Body of pancreas (tissue), 4 donors: Measurements from ENCODE around the gene STAT5B. TPM values are rescaled to one million over a fixed set of nuclear protein-coding genes. Genes with fewer than 3 reads are reported as not detected.

Experiments used
- ATAC-seq: fragments of 150-250 bp; one replicate; pipeline ENCODE4 v1.9.1; 2016
- DNase-seq, 4 donors: peaks; one replicate each; pipeline ENCODE4 v3.0.0-alpha.2; 2019
- H3K27ac ChIP-seq, 4 donors: fragments of 200-600 bp; sonication (generic); 1 replicate in 3 of 4; 2 replicates in 1 of 4; pipeline versions ENCODE4 v1.5.1 to v1.6.1; 2016 to 2019; ENCODE audit warnings: mild to moderate bottlenecking in 1 of 4, mixed read lengths in 1 of 4, moderate library complexity in 1 of 4
- H3K27me3 ChIP-seq, 2 donors: fragments of 200-600 bp; sonication (generic); one replicate each; pipeline ENCODE4 v1.6.0; 2016; ENCODE audit warnings: mild to moderate bottlenecking in 1 of 2
- H3K36me3 ChIP-seq, 2 donors: fragments of 200-600 bp; sonication (generic); replicated peaks in 1 of 2; 2 replicates each; pipeline ENCODE4 v1.5.1; 2016; ENCODE audit warnings: low read depth in 2 of 2; ENCODE audit not compliant: insufficient read depth in 1 of 2
- H3K4me1 ChIP-seq: fragments of 200-600 bp; sonication (generic); one replicate; pipeline ENCODE4 v1.6.0; 2016
- H3K4me3 ChIP-seq, 2 donors: fragments of 200-600 bp; sonication (generic); 1 replicate in 1 of 2; 2 replicates in 1 of 2; pipeline ENCODE4 v1.5.1; 2016 to 2019
- H3K9me3 ChIP-seq, 3 donors: fragments of 200-600 bp; sonication (generic); 1 replicate in 2 of 3; 2 replicates in 1 of 3; pipeline ENCODE4 v1.5.1; 2016
- CTCF ChIP-seq, 7 experiments: fragments of 450-650 bp in 4 of 7; fragments of 200-600 bp in 3 of 7; sonication (generic) in 3 of 7; IDR thresholded peaks; one replicate each; pipeline ENCODE4 v1.5.1; 2016 to 2019; ENCODE audit warnings: antibody characterized with exemption in 7 of 7
- POLR2A ChIP-seq, 3 donors: fragments of 450-650 bp; IDR thresholded peaks; one replicate each; pipeline ENCODE4 v1.6.1; 2016; ENCODE audit warnings: antibody characterized with exemption in 3 of 3, mild to moderate bottlenecking in 2 of 3
- WGBS, 2 donors: methylation state at CpG; one replicate each; pipeline ENCODE4 v1.1.5; 2017; 5-methylcytosine and 5-hydroxymethylcytosine counted together
- intact Hi-C: fragments of 100-400 bp; cut with DNase I; formaldehyde crosslinking; loops from one replicate; pipeline ENCODE4 v1.15.1; 2023
- total RNA-seq, 2 donors: library from RNA; depleted of rRNA; stranded (reverse); fragments of >200 nt; gene quantifications; one replicate each; pipeline ENCODE4 v1.1.0, GENCODE V29; 2016

The STAT5B gene
- total RNA-seq, 2 donors from 2014 or later = 35.3 TPM

GRCh38 chr17:42174126-42174783 is 101.9 kb downstream of the STAT5B start:
- H3K9me3 ChIP-seq = no peaks in the 10 kb centered on the region
- TF ChIP-seq CTCF (IDR thresholded peaks at IDR 0.05) = no peak
- TF ChIP-seq POLR2A (IDR thresholded peaks at IDR 0.05) = no peak
- WGBS, 2 donors = 64 to 65% methylated on average over 10 to 14 of the region's 14 CpGs
- H3K27me3 ChIP-seq = no peaks in the 10 kb centered on the region
- intact Hi-C loops = no loop called here
- no peaks in the 10 kb centered on the region for H3K36me3 ChIP-seq
- H3K27ac ChIP-seq = no peak overlapping the region
- DNase-seq = no peak
- ATAC-seq = no peak
- H3K4me3 ChIP-seq = no peak overlapping the region
- no peaks in the 10 kb centered on the region for H3K4me1 ChIP-seq

- no peak for ATAC-seq
- WGBS, 2 donors = 66 to 74% methylated on average over 10 to 11 of the region's 11 CpGs
- Histone ChIP-seq H3K36me3 (no peaks in the 10 kb centered on the region), H3K27ac (no peak overlapping the region), H3K4me3 (no peak overlapping the region), H3K4me1 (no peaks in the 10 kb centered on the region), H3K9me3 (no peaks in the 10 kb centered on the region), H3K27me3 (no peaks in the 10 kb centered on the region)
- no peak for DNase-seq
- TF ChIP-seq CTCF (IDR thresholded peaks at IDR 0.05) (no peak), POLR2A (IDR thresholded peaks at IDR 0.05) (no peak)
- intact Hi-C loops = no loop called here
Observed at GRCh38 chr17:42171831-42172230, 104.4 kb downstream of the STAT5B start.

GRCh38 chr17:42169351-42169750 is 106.8 kb downstream of the STAT5B start:
- TF ChIP-seq POLR2A (IDR thresholded peaks at IDR 0.05) = no peak
- TF ChIP-seq CTCF (IDR thresholded peaks at IDR 0.05) = no peak
- Histone ChIP-seq H3K27ac (no peak overlapping the region), H3K9me3 (no peaks in the 10 kb centered on the region), H3K27me3 (no peaks in the 10 kb centered on the region), H3K4me3 (no peak overlapping the region), H3K36me3 (no peaks in the 10 kb centered on the region), H3K4me1 (no peaks in the 10 kb centered on the region)
- WGBS, 2 donors = 84 to 95% methylated on average over 15 to 28 of the region's 29 CpGs
- DNase-seq = no peak
- no peak for ATAC-seq
- intact Hi-C loops = no loop called here

- no peaks in the 10 kb centered on the region for H3K36me3 ChIP-seq
- no peak overlapping the region for H3K4me3 ChIP-seq
- H3K4me1 ChIP-seq = no peaks in the 10 kb centered on the region
- intact Hi-C loops = no loop called here
- H3K27me3 ChIP-seq = no peaks in the 10 kb centered on the region
- 74 to 93% methylated on average over 8 of the region's 8 CpGs for WGBS, 2 donors
- ATAC-seq (no peak), DNase-seq (no peak)
- H3K9me3 ChIP-seq = no peaks in the 10 kb centered on the region
- no peak for TF ChIP-seq CTCF (IDR thresholded peaks at IDR 0.05)
- no peak for TF ChIP-seq POLR2A (IDR thresholded peaks at IDR 0.05)
- no peak overlapping the region for H3K27ac ChIP-seq
Observed at GRCh38 chr17:42167807-42168206, 108.4 kb downstream of the STAT5B start.

- intact Hi-C loops = no loop called here
- no peak for DNase-seq
- H3K4me3 ChIP-seq = no peak overlapping the region
- no peaks in the 10 kb centered on the region for H3K9me3 ChIP-seq
- H3K27me3 ChIP-seq = no peaks in the 10 kb centered on the region
- no peaks in the 10 kb centered on the region for H3K4me1 ChIP-seq
- ATAC-seq = no peak
- H3K36me3 ChIP-seq = no peaks in the 10 kb centered on the region
- TF ChIP-seq POLR2A (IDR thresholded peaks at IDR 0.05) (no peak), CTCF (IDR thresholded peaks at IDR 0.05) (no peak)
- no peak overlapping the region for H3K27ac ChIP-seq
- 82 to 84% methylated on average over 4 to 19 of the region's 19 CpGs for WGBS, 2 donors
Observed at GRCh38 chr17:42166196-42166763, 109.9 kb downstream of the STAT5B start.
